Brain microvascular endothelial cell (primary cell): ENCODE data around the gene MEX3C.

Experiments
- DNase-seq: peaks from one replicate; pipeline ENCODE4 v3.0.0-alpha.2; 2020
- H3K27ac ChIP-seq: fragments of 250-450 bp; sonication (Bioruptor Pico); 2 replicates; pipeline ENCODE4 v1.5.1; 2020; ENCODE audit warnings: mild to moderate bottlenecking, moderate library complexity
- H3K27me3 ChIP-seq: fragments of 250-450 bp; sonication (Bioruptor Pico); replicated peaks from 2 replicates; pipeline ENCODE4 v1.5.1; 2020; ENCODE audit warnings: mild to moderate bottlenecking
- H3K36me3 ChIP-seq: fragments of 250-450 bp; sonication (Bioruptor Pico); replicated peaks from 2 replicates; pipeline ENCODE4 v1.5.1; 2020; ENCODE audit warnings: mild to moderate bottlenecking
- H3K4me3 ChIP-seq: 2 replicates; pipeline ENCODE4 v1.5.1; 2011; ENCODE audit warnings: low read depth, mild to moderate bottlenecking, control low read depth, low read length, moderate library complexity
- in situ Hi-C: cut with HindIII; loops from 2 replicates; pipeline ENCODE4 v1.10.0; 2017; ENCODE audit warnings: low sequenced_read_pairs, low pct_ligation_motif_present
- TF ChIP-seq, protein P1 (sequence below): IDR thresholded peaks from 2 replicates; pipeline ENCODE4 v1.5.1; 2011; ENCODE audit warnings: low read depth, mild to moderate bottlenecking, moderate library complexity, low read length, control low read depth, inconsistent platforms; ENCODE audit errors: missing control alignments

MEX3C gene

DNA sequence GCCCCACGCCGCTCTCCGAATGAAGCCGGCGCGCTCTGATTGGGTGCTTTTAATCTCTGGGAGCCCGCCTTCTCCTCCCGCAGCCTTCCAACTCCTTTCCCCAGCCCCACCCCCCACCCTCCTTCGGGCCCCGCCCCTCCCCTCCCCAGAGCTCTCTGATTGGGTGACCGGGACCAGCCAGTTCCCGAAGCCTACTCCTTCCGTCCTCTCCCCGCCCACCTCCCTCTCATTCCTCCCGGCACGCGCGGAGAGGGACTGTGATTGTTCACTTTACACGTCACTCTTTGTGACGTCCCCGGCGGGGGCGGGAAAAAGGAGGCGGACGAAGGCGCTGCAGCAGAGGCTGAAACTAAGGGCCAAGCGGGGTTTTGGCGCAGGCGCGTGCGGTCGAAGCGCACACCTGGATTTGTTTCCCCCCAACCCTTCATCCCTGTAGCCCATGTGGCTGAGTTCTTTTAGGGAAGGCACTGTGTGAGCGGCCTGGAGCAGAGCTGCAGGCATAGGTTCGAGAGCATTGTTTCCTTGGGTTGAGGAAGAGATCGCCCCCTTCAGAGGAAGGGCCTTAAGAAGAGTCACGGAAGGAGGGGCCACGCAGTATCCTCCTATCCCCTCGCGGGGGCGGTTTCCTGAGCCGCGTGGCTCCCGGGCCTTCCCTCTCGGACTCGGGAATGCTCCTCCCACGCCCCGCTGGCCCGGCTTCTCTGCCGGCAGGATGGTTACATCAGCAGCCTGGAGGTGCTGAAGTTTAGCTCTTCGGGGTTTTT, at the start of gene MEX3C:
Gene MEX3C, minus strand, starts transcription at position 21 of the 764 bp plus-strand sequence. CDS start 361 bp downstream, outside the sequence.
- Histone ChIP-seq H3K4me3 (peak within 1 kb of the TSS; percentile 93), H3K27ac (peak within 1 kb of the TSS; percentile 87), H3K36me3 (no peaks in the 10 kb centered on the region), H3K27me3 (no peaks in the 10 kb centered on the region)
- TF ChIP-seq, protein P1, sequence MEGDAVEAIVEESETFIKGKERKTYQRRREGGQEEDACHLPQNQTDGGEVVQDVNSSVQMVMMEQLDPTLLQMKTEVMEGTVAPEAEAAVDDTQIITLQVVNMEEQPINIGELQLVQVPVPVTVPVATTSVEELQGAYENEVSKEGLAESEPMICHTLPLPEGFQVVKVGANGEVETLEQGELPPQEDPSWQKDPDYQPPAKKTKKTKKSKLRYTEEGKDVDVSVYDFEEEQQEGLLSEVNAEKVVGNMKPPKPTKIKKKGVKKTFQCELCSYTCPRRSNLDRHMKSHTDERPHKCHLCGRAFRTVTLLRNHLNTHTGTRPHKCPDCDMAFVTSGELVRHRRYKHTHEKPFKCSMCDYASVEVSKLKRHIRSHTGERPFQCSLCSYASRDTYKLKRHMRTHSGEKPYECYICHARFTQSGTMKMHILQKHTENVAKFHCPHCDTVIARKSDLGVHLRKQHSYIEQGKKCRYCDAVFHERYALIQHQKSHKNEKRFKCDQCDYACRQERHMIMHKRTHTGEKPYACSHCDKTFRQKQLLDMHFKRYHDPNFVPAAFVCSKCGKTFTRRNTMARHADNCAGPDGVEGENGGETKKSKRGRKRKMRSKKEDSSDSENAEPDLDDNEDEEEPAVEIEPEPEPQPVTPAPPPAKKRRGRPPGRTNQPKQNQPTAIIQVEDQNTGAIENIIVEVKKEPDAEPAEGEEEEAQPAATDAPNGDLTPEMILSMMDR, result peak; percentile 46
- peak; percentile 98 for DNase-seq
- in situ Hi-C loops, result no loop called here

DNA sequence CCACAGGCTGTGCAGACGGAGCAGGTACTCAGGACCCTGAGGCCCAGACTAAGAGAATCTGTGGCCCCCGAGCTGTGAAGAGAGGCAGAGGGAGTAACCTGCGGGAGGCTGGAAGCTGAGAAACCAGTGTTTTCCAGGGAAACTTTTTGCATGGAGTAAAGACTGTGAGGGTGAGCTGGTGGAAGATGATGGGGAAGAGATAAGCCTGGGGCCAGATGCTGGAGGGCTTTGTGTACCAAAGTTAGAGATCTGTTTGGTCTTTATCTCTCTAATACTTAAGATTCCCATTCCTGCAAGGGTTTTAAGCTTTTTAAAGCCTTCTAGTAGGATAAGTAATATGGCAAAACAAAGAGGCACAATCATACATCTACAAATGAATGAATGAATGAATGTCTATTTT, 43.7 kb upstream of the MEX3C start:
- no peaks in the 10 kb centered on the region for H3K36me3 ChIP-seq
- DNase-seq, result no peak
- no peaks in the 10 kb centered on the region for H3K27me3 ChIP-seq
- H3K27ac ChIP-seq, result no peak overlapping the region
- no peak overlapping the region for H3K4me3 ChIP-seq
- TF ChIP-seq, protein P1, result no peak
- in situ Hi-C loops, result no loop called here

DNA sequence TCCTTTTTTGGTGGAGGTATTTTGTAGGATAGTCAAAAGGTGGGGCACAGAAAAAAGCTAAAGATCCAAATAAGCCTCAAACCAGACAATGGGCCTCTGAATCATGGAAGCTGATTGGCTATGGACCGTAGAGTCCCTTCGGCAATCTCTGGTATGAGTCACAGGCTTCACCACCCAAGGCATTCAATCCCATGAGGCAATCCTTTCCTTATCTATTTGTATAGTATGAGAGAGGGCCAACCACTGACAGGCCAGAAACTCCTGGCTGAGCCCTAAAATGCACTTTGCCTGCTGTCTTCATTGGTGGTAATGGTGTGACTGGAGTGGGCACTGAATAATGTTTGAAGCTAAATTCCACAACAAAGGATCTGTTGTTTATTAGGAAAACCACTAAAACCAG, 38.7 kb upstream of the MEX3C start:
- Histone ChIP-seq H3K4me3 (no peak overlapping the region), H3K36me3 (no peaks in the 10 kb centered on the region), H3K27me3 (no peaks in the 10 kb centered on the region), H3K27ac (peak overlapping the region; percentile 22)
- in situ Hi-C loops, result no loop called here
- DNase-seq, result peak; percentile 92
- TF ChIP-seq, protein P1, result no peak

DNA sequence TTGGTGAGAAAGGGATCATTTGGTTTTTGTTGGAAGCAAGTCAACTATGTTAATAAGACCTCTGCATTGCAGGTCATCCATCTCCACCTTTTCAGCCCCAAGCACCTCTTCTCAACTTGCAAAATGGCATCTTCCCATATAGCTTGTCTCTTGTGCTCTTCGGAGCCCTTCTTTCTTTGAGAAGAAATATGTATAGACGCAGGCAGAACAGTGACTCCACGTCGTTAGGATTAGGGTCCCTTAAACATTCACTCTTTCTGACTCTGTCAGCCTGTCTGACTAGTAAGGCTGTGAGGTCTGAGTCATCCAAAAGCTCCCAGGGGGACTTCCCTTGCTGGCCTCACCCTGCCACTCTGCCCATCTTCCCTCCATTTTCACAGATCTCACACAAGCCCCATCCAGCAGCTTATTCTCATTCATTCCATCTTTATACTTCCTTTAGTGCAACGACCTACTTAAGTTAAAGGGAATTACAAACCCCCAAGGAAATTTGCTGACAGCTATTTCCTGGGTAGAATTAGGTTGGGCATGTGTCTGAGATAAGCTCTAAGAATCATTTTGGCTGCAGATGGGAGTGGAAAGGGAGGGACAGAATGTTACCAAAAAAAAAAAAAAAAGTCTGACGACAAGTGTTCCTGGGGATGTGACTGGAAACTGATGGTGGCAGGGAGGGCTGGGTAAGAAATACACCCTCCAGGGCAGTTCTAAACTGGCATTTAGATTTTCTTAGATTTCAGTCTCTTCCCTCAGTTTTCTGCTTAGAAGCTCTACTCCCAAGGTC, 37.7 kb upstream of the MEX3C start:
- TF ChIP-seq, protein P1, result no peak
- H3K4me3 ChIP-seq, result no peak overlapping the region

DNA sequence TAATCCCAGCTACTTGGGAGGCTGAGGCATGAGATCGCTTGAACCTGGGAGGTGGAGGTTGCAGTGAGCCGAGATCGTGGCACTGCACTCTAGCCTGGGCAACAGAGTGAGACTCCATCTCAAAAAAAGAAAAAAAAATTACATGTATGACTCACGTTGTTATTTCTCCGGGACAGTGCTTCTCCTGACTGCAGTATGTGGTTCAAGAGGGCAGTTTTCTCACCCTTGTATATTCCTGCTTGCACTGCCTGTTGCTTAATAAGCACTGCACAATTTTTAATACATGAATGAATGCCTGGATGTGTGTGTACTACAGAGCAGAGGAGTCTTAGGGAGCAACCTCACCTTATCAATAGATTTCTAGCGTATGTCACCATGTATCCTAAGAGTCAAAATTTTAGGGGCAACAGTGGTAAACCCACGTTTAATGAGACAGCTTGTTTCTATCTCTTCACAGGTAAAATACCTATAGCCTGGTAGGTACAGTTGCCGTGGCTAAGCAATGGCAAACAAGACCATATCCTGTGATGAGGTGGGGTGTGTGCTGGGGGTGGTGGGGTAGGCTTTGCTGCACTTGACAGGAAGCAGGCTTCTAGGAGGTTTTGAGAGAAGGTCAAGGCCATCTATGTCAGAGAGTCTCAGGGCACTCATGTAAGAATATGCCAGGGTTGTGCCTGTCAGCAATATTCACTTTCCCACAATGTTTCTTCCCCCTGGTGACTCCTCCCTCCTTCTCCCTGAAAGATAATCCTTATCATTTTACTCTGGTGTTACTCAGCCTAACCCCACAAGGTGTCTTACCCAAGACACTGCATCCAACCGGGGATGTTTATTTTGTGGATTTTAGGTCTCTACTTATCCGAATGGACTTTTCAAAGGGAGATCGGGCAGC, 36.9 kb upstream of the MEX3C start:
- TF ChIP-seq, protein P1, result no peak
- DNase-seq, result peak; percentile 57
- Histone ChIP-seq H3K4me3 (no peak overlapping the region), H3K36me3 (no peaks in the 10 kb centered on the region), H3K27me3 (no peaks in the 10 kb centered on the region), H3K27ac (peak overlapping the region; percentile 22)
- in situ Hi-C loops, result no loop called here

More for the DNA sequence above, 37.7 kb upstream of the MEX3C start:
- in situ Hi-C loops, result no loop called here
- Histone ChIP-seq H3K36me3 (no peaks in the 10 kb centered on the region), H3K27me3 (no peaks in the 10 kb centered on the region), H3K27ac (peak overlapping the region; percentile 22)
- peak; percentile 69 for DNase-seq
